HCT116 (cell line): ENCODE data around the gene ATN1. TPM values are rescaled to one million over a fixed set of nuclear protein-coding genes. Genes with fewer than 3 reads are reported as not detected.
"Not testable (repeated sequence)": the region's sequence is repeated elsewhere in the genome, so short reads cannot be mapped to it uniquely, and the experiment has no call there.

Source experiments
- ATAC-seq: fragments of 200-7000 bp; cut with Tn5 transposase; 2 replicates; pipeline ENCODE4 v1.9.1; 2020; ENCODE audit warnings: mild to moderate bottlenecking, moderate library complexity
- BruUV-seq: library from RNA; stranded (reverse); fragments of 400-500 nt; replicated peaks from 2 replicates; lab custom pipeline; 2021; lab: Mats Ljungman, UMichigan
- CTCF ChIA-PET: fragments of 300-600 bp; sonication (Branson Sonifier 250); formaldehyde crosslinking; loops from one replicate; lab custom pipeline; 2021; ENCODE audit warnings: antibody characterized with exemption; lab: Charles Lee
- POLR2A ChIA-PET: fragments of 300-600, 350-600 bp; sonication (Branson Sonifier 250); formaldehyde crosslinking; loops from one replicate; lab custom pipeline; 2021; ENCODE audit warnings: antibody characterized with exemption; lab: Charles Lee
- RAD21 ChIA-PET, 2 experiments: fragments of 300-600 bp; sonication (Branson Sonifier 250); formaldehyde crosslinking; loops; one replicate each; lab custom pipeline; 2023; ENCODE audit warnings: low total read pairs in 2 of 2; ENCODE audit not compliant: uncharacterized antibody in 2 of 2, unreplicated experiment in 2 of 2, low non-redundant PET in 1 of 2; lab: Charles Lee
- DNase-seq: peaks from one replicate; pipeline ENCODE4 v3.0.0-alpha.2; 2010; ENCODE audit warnings: low read depth, low spot score
- H2AFZ ChIP-seq: fragments of 200-600 bp; shearing (Covaris generic), sonication (generic); 2 replicates; pipeline ENCODE4 v1.6.1; 2017; ENCODE audit warnings: low read depth, mixed run types, mixed read lengths, antibody characterized with exemption, low read length; ENCODE audit not compliant: poor library complexity, severe bottlenecking
- H3K27ac ChIP-seq: 2 replicates; pipeline ENCODE4 v1.5.1; 2012; ENCODE audit warnings: low read depth, low read length
- H3K27me3 ChIP-seq: fragments of 200-600 bp; sonication (generic); 2 replicates; pipeline ENCODE4 v1.6.1; 2016; ENCODE audit warnings: mixed run types, low read length, mixed read lengths; ENCODE audit not compliant: insufficient read depth
- H3K36me3 ChIP-seq, 2 experiments: fragments of 200-500 bp in 1 of 2; fragments of 200-600 bp in 1 of 2; sonication (Bioruptor generic) in 1 of 2; sonication (generic) in 1 of 2; 2 replicates each; pipeline versions ENCODE4 v1.5.1 to v1.6.1; 2014 to 2016; ENCODE audit warnings: low read length in 2 of 2, inconsistent platforms in 1 of 2, mixed read lengths in 1 of 2, mixed run types in 1 of 2; ENCODE audit not compliant: insufficient read depth in 2 of 2, control insufficient read depth in 1 of 2
- H3K4me1 ChIP-seq, 2 experiments: fragments of 200-600 bp in 1 of 2; sonication (generic) in 1 of 2; 2 replicates each; pipeline versions ENCODE4 v1.5.1 to v1.6.1; 2012 to 2017; ENCODE audit warnings: low read length in 2 of 2, inconsistent platforms in 1 of 2, mild to moderate bottlenecking in 1 of 2, mixed read lengths in 1 of 2, mixed run types in 1 of 2, moderate library complexity in 1 of 2; ENCODE audit not compliant: insufficient read depth in 2 of 2, control insufficient read depth in 1 of 2
- H3K4me2 ChIP-seq: fragments of 200-600 bp; sonication (generic); 2 replicates; pipeline ENCODE4 v1.6.1; 2017; ENCODE audit warnings: mixed run types, low read length, mixed read lengths
- H3K4me3 ChIP-seq, 2 experiments: fragments of 200-600 bp in 1 of 2; sonication (generic) in 1 of 2; replicated peaks in 1 of 2; 2 replicates each; pipeline ENCODE4 v1.5.1; 2011 to 2016; ENCODE audit warnings: low read length in 2 of 2, control low read depth in 1 of 2, low read depth in 1 of 2, mild to moderate bottlenecking in 1 of 2, mixed read lengths in 1 of 2, mixed run types in 1 of 2
- H3K79me2 ChIP-seq: fragments of 200-600 bp; sonication (generic); 2 replicates; pipeline ENCODE4 v1.6.1; 2017; ENCODE audit warnings: mild to moderate bottlenecking, mixed run types, low read length, moderate library complexity, mixed read lengths; ENCODE audit not compliant: insufficient read depth
- H3K9ac ChIP-seq: fragments of 200-600 bp; sonication (generic); 2 replicates; pipeline ENCODE4 v1.6.1; 2016; ENCODE audit warnings: low read length, mixed read lengths
- H3K9me2 ChIP-seq: fragments of 200-600 bp; sonication (generic), shearing (Covaris generic); 2 replicates; pipeline ENCODE4 v1.6.1; 2017; ENCODE audit warnings: mixed run types, mild to moderate bottlenecking, moderate library complexity; ENCODE audit not compliant: insufficient read depth
- H3K9me3 ChIP-seq, 2 experiments: fragments of 200-500 bp in 1 of 2; fragments of 200-600 bp in 1 of 2; sonication (Bioruptor generic) in 1 of 2; sonication (generic) in 1 of 2; 2 replicates each; pipeline ENCODE4 v1.6.1; 2014 to 2017; ENCODE audit warnings: low read length in 2 of 2, mixed read lengths in 2 of 2, inconsistent platforms in 1 of 2, low read depth in 1 of 2, mild to moderate bottlenecking in 1 of 2, mixed run types in 1 of 2, moderate library complexity in 1 of 2; ENCODE audit not compliant: control insufficient read depth in 1 of 2, insufficient read depth in 1 of 2
- H4K20me1 ChIP-seq: fragments of 200-600 bp; sonication (generic), shearing (Covaris generic); 2 replicates; pipeline ENCODE4 v1.6.1; 2017; ENCODE audit warnings: mixed run types, mild to moderate bottlenecking, moderate library complexity; ENCODE audit not compliant: insufficient read depth
- CEBPB ChIP-seq: IDR thresholded peaks from 2 replicates; pipeline ENCODE4 v1.6.1; 2012; ENCODE audit warnings: low read depth
- ELF1 ChIP-seq: IDR thresholded peaks from 2 replicates; pipeline ENCODE4 v1.6.1; 2012; ENCODE audit warnings: low read depth, borderline replicate concordance
- EZH2 ChIP-seq: fragments of 200-600 bp; sonication (generic); IDR thresholded peaks from 2 replicates; pipeline ENCODE4 v1.6.1; 2017; ENCODE audit warnings: antibody characterized with exemption, mixed run types
- EZH2phosphoT487 ChIP-seq: fragments of 200-600 bp; IDR thresholded peaks from 2 replicates; pipeline ENCODE4 v1.6.1; 2018; ENCODE audit warnings: antibody characterized with exemption, borderline replicate concordance
- FOSL1 ChIP-seq: IDR thresholded peaks from 2 replicates; pipeline ENCODE4 v1.6.1; 2012; ENCODE audit warnings: low read depth
- JUND ChIP-seq: IDR thresholded peaks from 2 replicates; pipeline ENCODE4 v1.6.1; 2012
- POLR2A ChIP-seq: IDR thresholded peaks from 2 replicates; pipeline ENCODE4 v1.7.0; 2011; ENCODE audit warnings: borderline replicate concordance; ENCODE audit not compliant: insufficient read depth, insufficient read length; ENCODE audit errors: extremely low read depth
- RAD21 ChIP-seq: IDR thresholded peaks from 2 replicates; pipeline ENCODE4 v1.6.1; 2012; ENCODE audit warnings: low read depth, mild to moderate bottlenecking
- SIN3A ChIP-seq: IDR thresholded peaks from 2 replicates; pipeline ENCODE4 v1.6.1; 2012; ENCODE audit warnings: low read depth
- SP1 ChIP-seq: IDR thresholded peaks from 2 replicates; pipeline ENCODE4 v1.6.1; 2012; ENCODE audit warnings: low read depth
- SRF ChIP-seq: IDR thresholded peaks from 2 replicates; pipeline ENCODE4 v1.6.1; 2012; ENCODE audit warnings: low read depth
- TCF7L2 ChIP-seq: IDR thresholded peaks from 2 replicates; pipeline ENCODE4 v1.7.0; 2011; ENCODE audit warnings: borderline replicate concordance, inconsistent platforms; ENCODE audit not compliant: insufficient read depth, insufficient read length; ENCODE audit errors: extremely low read depth
- YY1 ChIP-seq: IDR thresholded peaks from 2 replicates; pipeline ENCODE4 v1.6.1; 2011; ENCODE audit warnings: low read length, low read depth, moderate library complexity, mild to moderate bottlenecking; ENCODE audit not compliant: insufficient replicate concordance; ENCODE audit errors: extremely low read depth
- ZNF274 ChIP-seq: fragments of 200-500 bp; sonication (Bioruptor generic); IDR thresholded peaks from 2 replicates; pipeline ENCODE4 v1.6.1; 2014; ENCODE audit warnings: mild to moderate bottlenecking, low read depth, low read length, inconsistent platforms
- intact Hi-C: fragments of 100-400 bp; cut with micrococcal nuclease; formaldehyde crosslinking; loops from 2 replicates; pipeline ENCODE4 v1.10.0; 2022
- total RNA-seq: library from RNA; stranded (reverse); gene quantifications from one replicate; pipeline ENCODE4 v1.2.1, GENCODE V29; 2021; ENCODE audit not compliant: unreplicated experiment
- TF ChIP-seq, protein P1 (sequence below): IDR thresholded peaks from 2 replicates; pipeline ENCODE4 v1.6.1; 2012
- TF ChIP-seq, protein P2 (sequence below), 3 experiments: fragments of 200-600 bp in 1 of 3; sonication (generic) in 1 of 3; IDR thresholded peaks in 2 of 3; conservative IDR thresholded peaks in 1 of 3; 2 replicates each; pipeline ENCODE4 v1.5.1; 2012 to 2017; ENCODE audit warnings: low read depth in 2 of 3, low read length in 2 of 3, antibody characterized with exemption in 1 of 3, borderline replicate concordance in 1 of 3, control low read depth in 1 of 3, mild to moderate bottlenecking in 1 of 3, mixed read lengths in 1 of 3, mixed run types in 1 of 3, moderate library complexity in 1 of 3; ENCODE audit not compliant: insufficient read depth in 1 of 3

The ATN1 gene
- total RNA-seq, 1 experiment from 2014 or later = 104 TPM

DNA sequence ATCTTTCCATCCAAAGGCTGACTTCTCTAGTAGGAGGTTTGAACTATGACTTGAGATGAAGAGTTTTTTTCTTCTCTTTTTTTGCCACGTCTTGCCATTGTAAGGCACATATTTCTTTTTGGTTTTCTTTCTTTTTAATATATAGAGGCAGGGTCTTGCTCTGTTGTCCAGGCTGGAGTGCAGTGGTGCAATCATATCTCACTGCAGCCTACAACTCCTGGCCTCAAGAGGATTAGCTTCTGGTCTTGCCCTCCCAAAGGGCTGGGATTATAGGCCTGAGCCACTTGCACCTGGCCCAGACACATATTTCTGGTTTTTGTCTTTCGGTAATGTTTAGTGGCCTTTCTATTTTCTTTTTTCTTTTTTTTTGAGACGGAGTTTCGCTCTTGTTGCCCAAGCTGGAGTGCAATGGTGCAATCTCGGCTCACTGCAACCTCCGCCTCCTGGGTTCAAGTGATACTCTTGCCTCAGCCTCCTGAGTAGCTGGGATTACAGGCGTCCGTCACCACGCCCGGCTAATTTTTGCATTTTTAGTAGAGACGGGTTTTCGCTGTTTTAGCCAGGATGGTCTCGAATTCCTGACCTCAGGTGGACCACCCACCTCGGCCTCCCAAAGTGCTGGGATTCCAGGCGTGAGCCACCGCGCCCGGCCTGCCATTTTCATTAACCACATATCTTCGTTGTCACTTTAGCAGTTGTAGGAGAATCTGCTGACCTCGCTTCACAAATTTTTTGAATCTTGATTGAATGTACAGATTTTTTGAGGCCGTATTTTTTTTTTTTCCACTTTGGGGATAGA, 37.8 kb upstream of the ATN1 start:
- H3K27me3 ChIP-seq, H3K9me2 ChIP-seq, H3K36me3 ChIP-seq, CTCF ChIA-PET, POLR2A ChIA-PET, BruUV-seq, H2AFZ ChIP-seq, intact Hi-C loops, H4K20me1 ChIP-seq, ATAC-seq, DNase-seq, RAD21 ChIA-PET, H3K9me3 ChIP-seq, H3K79me2 ChIP-seq: not testable (repeated sequence)
- Histone ChIP-seq H3K27ac (peak overlapping the region; percentile 87), H3K9ac (peak overlapping the region; percentile 68), H3K4me3 (peak overlapping the region in 1 of 2 experiments; percentile 52; a peak in 2 of 4 replicates), H3K4me2 (peak overlapping the region; percentile 73), H3K4me1 (peaks cover 12 to 18% of the 10 kb centered on the region in 2 experiments)

DNA sequence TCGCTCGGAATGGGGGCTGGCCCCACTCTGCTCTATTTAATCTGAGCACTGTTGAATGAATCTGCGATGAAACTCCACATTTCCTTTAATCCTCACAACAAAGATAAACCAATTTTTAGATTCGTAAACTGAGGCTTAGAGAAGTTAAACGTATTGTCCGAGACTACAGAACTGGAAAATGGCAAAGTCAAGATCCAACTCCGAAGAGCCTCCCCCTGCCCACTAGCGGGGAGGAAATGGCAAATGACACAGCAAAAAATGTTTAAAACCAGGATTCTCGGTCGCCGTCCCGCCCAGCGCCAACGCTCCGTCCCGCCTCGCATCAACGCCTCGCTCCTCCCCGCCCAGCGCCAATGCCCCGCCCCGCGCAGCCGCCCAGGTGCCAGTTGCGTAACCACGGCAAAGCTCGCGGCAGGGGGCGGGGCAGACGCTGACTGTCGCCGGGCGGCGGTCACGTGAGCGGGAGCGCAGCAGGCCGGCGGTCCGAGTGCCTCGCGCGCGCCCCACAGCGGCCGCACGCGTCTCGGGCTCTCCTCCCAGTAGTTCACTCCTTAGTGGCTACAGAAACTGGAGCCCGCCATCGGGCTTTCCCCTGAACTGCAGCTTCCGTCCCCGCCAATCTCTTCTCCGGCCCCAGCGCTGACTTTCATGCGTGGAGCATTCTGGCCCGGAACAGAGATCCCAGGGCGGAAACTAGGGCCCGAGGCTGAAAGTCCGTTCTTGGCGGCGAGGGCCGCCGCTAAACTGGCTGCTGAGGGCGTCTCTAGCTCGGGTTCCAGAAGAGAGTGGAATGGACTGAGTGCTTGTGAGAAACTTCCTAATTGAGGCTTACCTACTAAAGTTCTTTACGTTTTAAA, 36.7 kb upstream of the ATN1 start:
- H4K20me1 ChIP-seq = no peaks in the 10 kb centered on the region
- H3K9me2 ChIP-seq = no peaks in the 10 kb centered on the region
- CTCF ChIA-PET = interaction anchor here (0.6 to 2.1 kb wide), 16 partner anchors 10 to 222 kb away, joined by 3 to 30 read pairs (median 4); partner anchors contain the start of genes CDCA3, LRRC23, SPSB2 and USP5
- POLR2A ChIA-PET = interaction anchor here (0.7 to 1.7 kb wide), 14 partner anchors 10 to 73 kb away, joined by 3 to 10 read pairs (median 4); partner anchors contain the start of genes C12orf57, LRRC23, RNU7-1 and SPSB2
- DNase-seq = peak; percentile 86
- no peaks in the 10 kb centered on the region for H3K79me2 ChIP-seq
- H3K4me1 ChIP-seq = peaks cover 12 to 18% of the 10 kb centered on the region in 2 experiments
- peak; percentile 97 for ATAC-seq
- no TSS peak for BruUV-seq
- peak overlapping the region; percentile 73 for H3K4me2 ChIP-seq
- peak overlapping the region; percentile 34 to 52 for H3K4me3 ChIP-seq
- H3K36me3 ChIP-seq = no peaks in the 10 kb centered on the region; a peak in 1 of 4 replicates
- H2AFZ ChIP-seq = peak overlapping the region; percentile 57
- no peaks in the 10 kb centered on the region for H3K27me3 ChIP-seq
- H3K9me3 ChIP-seq = no peaks in the 10 kb centered on the region
- peak overlapping the region; percentile 87 for H3K27ac ChIP-seq
- RAD21 ChIA-PET = interaction anchor here (1.2 kb wide), 2 partner anchors 18 kb away, joined by 3 to 4 read pairs; partner anchors contain the start of gene SPSB2 (in 2 of the 2)
- intact Hi-C loops = loop anchor here (1.0 kb wide), 1 partner anchor 20 kb away; no protein-coding TSS in a partner anchor
- H3K9ac ChIP-seq = peak overlapping the region; percentile 68
- TF ChIP-seq FOSL1 (no peak), POLR2A (peak; percentile 96), CEBPB (peak; percentile 100), SRF (no peak; the same call in 1 of the 2 replicates), EZH2phosphoT487 (no peak), ELF1 (no peak), YY1 (no peak), TCF7L2 (peak; percentile 57), JUND (peak; percentile 43; the same call in 1 of the 2 replicates), EZH2 (no peak), ZNF274 (no peak), SIN3A (no peak; the same call in 1 of the 2 replicates), SP1 (peak; percentile 73), RAD21 (peak; percentile 72)
- TF ChIP-seq, protein P1, sequence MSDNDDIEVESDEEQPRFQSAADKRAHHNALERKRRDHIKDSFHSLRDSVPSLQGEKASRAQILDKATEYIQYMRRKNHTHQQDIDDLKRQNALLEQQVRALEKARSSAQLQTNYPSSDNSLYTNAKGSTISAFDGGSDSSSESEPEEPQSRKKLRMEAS = peak; percentile 81
- TF ChIP-seq, protein P2, sequence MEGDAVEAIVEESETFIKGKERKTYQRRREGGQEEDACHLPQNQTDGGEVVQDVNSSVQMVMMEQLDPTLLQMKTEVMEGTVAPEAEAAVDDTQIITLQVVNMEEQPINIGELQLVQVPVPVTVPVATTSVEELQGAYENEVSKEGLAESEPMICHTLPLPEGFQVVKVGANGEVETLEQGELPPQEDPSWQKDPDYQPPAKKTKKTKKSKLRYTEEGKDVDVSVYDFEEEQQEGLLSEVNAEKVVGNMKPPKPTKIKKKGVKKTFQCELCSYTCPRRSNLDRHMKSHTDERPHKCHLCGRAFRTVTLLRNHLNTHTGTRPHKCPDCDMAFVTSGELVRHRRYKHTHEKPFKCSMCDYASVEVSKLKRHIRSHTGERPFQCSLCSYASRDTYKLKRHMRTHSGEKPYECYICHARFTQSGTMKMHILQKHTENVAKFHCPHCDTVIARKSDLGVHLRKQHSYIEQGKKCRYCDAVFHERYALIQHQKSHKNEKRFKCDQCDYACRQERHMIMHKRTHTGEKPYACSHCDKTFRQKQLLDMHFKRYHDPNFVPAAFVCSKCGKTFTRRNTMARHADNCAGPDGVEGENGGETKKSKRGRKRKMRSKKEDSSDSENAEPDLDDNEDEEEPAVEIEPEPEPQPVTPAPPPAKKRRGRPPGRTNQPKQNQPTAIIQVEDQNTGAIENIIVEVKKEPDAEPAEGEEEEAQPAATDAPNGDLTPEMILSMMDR (IDR thresholded peaks at IDR 0.05 in 2 of 3, conservative IDR thresholded peaks at IDR 0.05 in 1 of 3; ENCODE audit: borderline replicate concordance in 1 of 3, insufficient read depth in 1 of 3, low read depth in 2 of 3, low read length in 2 of 3) = peak; percentile 70 to 82 (median 77)
